ENCODE measurements around the gene TNFRSF6B.

DNA sequence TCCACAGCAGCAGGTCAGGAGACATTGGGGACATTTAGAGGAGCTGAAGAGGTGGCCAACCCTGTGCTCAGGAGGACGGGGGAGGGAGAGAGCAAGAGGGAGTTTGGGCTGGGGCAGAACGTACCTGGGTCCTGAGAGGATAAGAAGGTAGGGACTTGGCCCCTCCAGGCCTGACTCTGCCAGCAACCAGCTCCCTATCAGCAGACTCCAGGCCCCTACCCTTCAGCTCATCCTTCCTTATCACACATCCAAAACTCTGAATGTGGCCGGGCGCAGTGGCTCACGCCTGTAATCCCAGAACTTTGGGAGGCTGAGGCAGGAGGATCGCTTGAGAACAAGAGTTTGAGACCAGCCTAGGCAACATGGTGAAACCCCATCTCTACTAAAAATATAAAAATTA lies 48.3 kb upstream of the TNFRSF6B start:
- TF ChIP-seq CTCF (conservative IDR thresholded peaks at IDR 0.05; ENCODE audit: low read length) (no peak), EZH2phosphoT487 (IDR thresholded peaks at IDR 0.05; ENCODE audit: borderline replicate concordance, low read depth, low read length) (no peak)

All from OCI-LY7 (cell line).